Mesenchymal stem cell (in vitro differentiated cells and primary cell): Measurements from ENCODE around the gene FABP3.
A peak's percentile ranks its signal among the peaks of the same experiment; 100 is the strongest.

Experiments used
- DNase-seq: peaks from one replicate; pipeline ENCODE4 v3.0.0-alpha.2; 2013
- H2AFZ ChIP-seq: one replicate; pipeline ENCODE4 v1.6.1; 2013; ENCODE audit warnings: low read depth, mild to moderate bottlenecking, control low read depth, inconsistent platforms, low read length, moderate library complexity
- H2AK5ac ChIP-seq: 2 replicates; pipeline ENCODE4 v1.6.1; 2013; ENCODE audit warnings: low read length, moderate library complexity, mild to moderate bottlenecking, inconsistent platforms; ENCODE audit not compliant: severe bottlenecking
- H2BK120ac ChIP-seq: one replicate; pipeline ENCODE4 v1.6.1; 2013; ENCODE audit warnings: low read depth, mild to moderate bottlenecking, inconsistent platforms, low read length, moderate library complexity
- H2BK12ac ChIP-seq, 2 experiments: one replicate each; pipeline ENCODE4 v1.6.1; 2013; ENCODE audit warnings: inconsistent platforms in 2 of 2, low read length in 2 of 2, mild to moderate bottlenecking in 2 of 2, moderate library complexity in 2 of 2, control low read depth in 1 of 2
- H2BK15ac ChIP-seq: one replicate; pipeline ENCODE4 v1.6.1; 2013; ENCODE audit warnings: mild to moderate bottlenecking, low read depth, inconsistent platforms; ENCODE audit not compliant: poor library complexity, severe bottlenecking
- H2BK5ac ChIP-seq: 2 replicates; pipeline ENCODE4 v1.6.1; 2013; ENCODE audit warnings: low read depth, mild to moderate bottlenecking, low read length, control low read depth, inconsistent platforms; ENCODE audit not compliant: poor library complexity, severe bottlenecking
- H3K14ac ChIP-seq, 2 experiments: one replicate each; pipeline ENCODE4 v1.6.1; 2013; ENCODE audit warnings: inconsistent platforms in 2 of 2, low read length in 2 of 2, control low read depth in 1 of 2, mild to moderate bottlenecking in 1 of 2, moderate library complexity in 1 of 2
- H3K18ac ChIP-seq, 2 experiments: one replicate each; pipeline ENCODE4 v1.6.1; 2013; ENCODE audit warnings: inconsistent platforms in 2 of 2, low read length in 2 of 2, control low read depth in 1 of 2, low read depth in 1 of 2, mild to moderate bottlenecking in 1 of 2
- H3K23ac ChIP-seq, 2 experiments: one replicate each; pipeline ENCODE4 v1.6.1; 2013; ENCODE audit warnings: inconsistent platforms in 2 of 2, low read length in 2 of 2, mild to moderate bottlenecking in 2 of 2, moderate library complexity in 2 of 2, control low read depth in 1 of 2
- H3K27ac ChIP-seq: 2 replicates; pipeline ENCODE4 v1.5.1; 2013; ENCODE audit warnings: mild to moderate bottlenecking, moderate library complexity, low read length, control low read depth, inconsistent platforms; ENCODE audit not compliant: poor library complexity, severe bottlenecking
- H3K27me3 ChIP-seq, 2 experiments: 2 replicates each; pipeline versions ENCODE4 v1.6.1 to v1.7.0; 2013; ENCODE audit warnings: low read length in 2 of 2, mild to moderate bottlenecking in 2 of 2, moderate library complexity in 2 of 2, control low read depth in 1 of 2, inconsistent platforms in 1 of 2; ENCODE audit not compliant: control insufficient read depth in 1 of 2, insufficient read depth in 1 of 2
- H3K36me3 ChIP-seq, 2 experiments: 2 replicates each; pipeline versions ENCODE4 v1.6.1 to v1.7.0; 2013; ENCODE audit warnings: low read length in 2 of 2, control low read depth in 1 of 2, inconsistent platforms in 1 of 2, low read depth in 1 of 2, mild to moderate bottlenecking in 1 of 2; ENCODE audit not compliant: insufficient read depth in 2 of 2, control insufficient read depth in 1 of 2
- H3K4ac ChIP-seq, 2 experiments: one replicate each; pipeline ENCODE4 v1.6.1; 2013; ENCODE audit warnings: inconsistent platforms in 2 of 2, low read length in 2 of 2, mild to moderate bottlenecking in 2 of 2, moderate library complexity in 2 of 2, control low read depth in 1 of 2, low read depth in 1 of 2
- H3K4me1 ChIP-seq: 2 replicates; pipeline ENCODE4 v1.6.1; 2013; ENCODE audit warnings: low read depth, low read length, control low read depth; ENCODE audit not compliant: control insufficient read depth, insufficient read depth
- H3K4me2 ChIP-seq: 2 replicates; pipeline ENCODE4 v1.6.1; 2013; ENCODE audit warnings: low read length, mild to moderate bottlenecking, inconsistent platforms; ENCODE audit not compliant: poor library complexity, severe bottlenecking
- H3K4me3 ChIP-seq, 2 experiments: 2 replicates each; pipeline versions ENCODE4 v1.5.1 to v1.7.0; 2013; ENCODE audit warnings: low read length in 2 of 2, mild to moderate bottlenecking in 2 of 2, control low read depth in 1 of 2, low read depth in 1 of 2; ENCODE audit not compliant: insufficient read depth in 1 of 2
- H3K79me1 ChIP-seq: replicated peaks from 2 replicates; pipeline ENCODE4 v1.6.1; 2013; ENCODE audit warnings: mild to moderate bottlenecking, control low read depth, low read length, inconsistent platforms; ENCODE audit not compliant: poor library complexity, severe bottlenecking
- H3K9ac ChIP-seq: 2 replicates; pipeline ENCODE4 v1.7.0; 2013; ENCODE audit warnings: mild to moderate bottlenecking, low read length, moderate library complexity
- H3K9me3 ChIP-seq: 2 replicates; pipeline ENCODE4 v1.7.0; 2013; ENCODE audit warnings: mild to moderate bottlenecking, low read length; ENCODE audit not compliant: control insufficient read depth
- H4K8ac ChIP-seq: one replicate; pipeline ENCODE4 v1.6.1; 2013; ENCODE audit warnings: inconsistent platforms, mild to moderate bottlenecking, low read length, moderate library complexity
- H4K91ac ChIP-seq: one replicate; pipeline ENCODE4 v1.6.1; 2013; ENCODE audit warnings: mild to moderate bottlenecking, low read length, inconsistent platforms
- WGBS: methylation state at CpG from one replicate; pipeline ENCODE4 v1.1.7; 2013; ENCODE audit warnings: mixed read lengths; 5-methylcytosine and 5-hydroxymethylcytosine counted together

Gene FABP3

DNA sequence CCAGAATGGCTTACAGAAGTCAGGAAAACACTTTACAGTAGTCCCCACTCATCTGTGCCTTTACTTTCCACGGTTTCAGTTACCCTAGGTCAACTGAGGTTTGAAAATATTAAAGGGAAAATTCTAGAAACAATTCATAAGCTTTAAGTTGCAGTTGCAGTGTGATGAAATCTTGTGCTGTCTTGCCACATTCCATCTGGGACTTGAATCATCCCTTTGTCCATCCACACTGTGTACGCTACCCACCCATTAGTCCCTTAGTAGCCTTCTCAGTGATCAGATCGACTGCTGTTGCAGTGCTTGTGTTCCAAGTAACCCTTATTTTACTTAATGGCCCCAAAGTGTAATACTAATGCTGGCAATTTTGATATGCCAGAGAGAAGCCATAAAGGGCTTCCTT, 45.5 kb downstream of the FABP3 start:
- no peak overlapping the region for H3K14ac ChIP-seq
- H3K9ac ChIP-seq, result peak overlapping the region; percentile 56
- no peak overlapping the region for H2AFZ ChIP-seq
- no peak overlapping the region for H2AK5ac ChIP-seq
- no peak overlapping the region for H4K8ac ChIP-seq
- no peak overlapping the region for H4K91ac ChIP-seq
- peaks cover 24% of the 10 kb centered on the region in 2 experiments for H3K36me3 ChIP-seq
- DNase-seq, result peak; percentile 6
- no peak overlapping the region for H3K4ac ChIP-seq
- no peak overlapping the region for H3K27ac ChIP-seq
- no peaks in the 10 kb centered on the region for H3K9me3 ChIP-seq
- WGBS, result 93% methylated on average over 3 of the region's 3 CpGs
- H2BK12ac ChIP-seq, result no peak overlapping the region
- no peak overlapping the region for H3K23ac ChIP-seq
- H3K27me3 ChIP-seq, result no peaks in the 10 kb centered on the region
- no peak overlapping the region for H2BK120ac ChIP-seq
- H2BK15ac ChIP-seq, result no peak overlapping the region
- no peak overlapping the region for H3K18ac ChIP-seq
- H3K79me1 ChIP-seq, result peaks cover 16% of the 10 kb centered on the region
- no peak overlapping the region for H2BK5ac ChIP-seq
- H3K4me2 ChIP-seq, result no peak overlapping the region
- H3K4me1 ChIP-seq, result no peaks in the 10 kb centered on the region
- no peak overlapping the region for H3K4me3 ChIP-seq

DNA sequence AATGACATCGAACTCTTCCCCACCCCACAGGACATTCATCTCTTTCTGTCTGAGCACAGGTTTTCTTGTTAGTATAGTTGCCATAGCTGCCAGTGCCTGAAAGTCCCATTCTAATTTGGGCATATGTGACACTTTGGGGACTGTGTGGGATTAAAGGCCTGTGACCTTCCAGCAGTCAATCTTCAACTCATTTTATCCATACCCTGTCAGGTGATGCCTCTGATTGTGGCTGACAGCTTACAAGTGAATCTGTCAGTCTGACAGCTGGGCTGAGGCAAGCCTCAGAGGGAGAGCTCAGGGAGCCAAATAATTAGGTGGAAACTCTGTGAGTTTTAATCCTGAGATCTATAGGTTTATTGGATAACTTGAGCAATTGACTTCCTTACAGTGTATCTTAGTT, 46.4 kb downstream of the FABP3 start:
- no peak overlapping the region for H3K14ac ChIP-seq
- no peak overlapping the region for H2BK12ac ChIP-seq
- no peak overlapping the region for H3K9ac ChIP-seq
- no peak overlapping the region for H3K18ac ChIP-seq
- H3K36me3 ChIP-seq, result peaks cover 21 to 28% of the 10 kb centered on the region in 2 experiments
- no peak overlapping the region for H3K4me2 ChIP-seq
- no peak overlapping the region for H2BK15ac ChIP-seq
- H3K79me1 ChIP-seq, result peaks cover 17% of the 10 kb centered on the region
- no peaks in the 10 kb centered on the region for H3K9me3 ChIP-seq
- H2BK5ac ChIP-seq, result no peak overlapping the region
- H2AFZ ChIP-seq, result no peak overlapping the region
- no peak overlapping the region for H3K27ac ChIP-seq
- H3K4ac ChIP-seq, result no peak overlapping the region
- 100% methylated on average over 1 of the region's 1 CpG for WGBS
- no peak overlapping the region for H2BK120ac ChIP-seq
- H4K8ac ChIP-seq, result no peak overlapping the region
- DNase-seq, result no peak
- H3K4me3 ChIP-seq, result no peak overlapping the region
- H3K27me3 ChIP-seq, result no peaks in the 10 kb centered on the region
- H3K23ac ChIP-seq, result no peak overlapping the region
- no peak overlapping the region for H2AK5ac ChIP-seq
- no peak overlapping the region for H4K91ac ChIP-seq
- H3K4me1 ChIP-seq, result no peaks in the 10 kb centered on the region

DNA sequence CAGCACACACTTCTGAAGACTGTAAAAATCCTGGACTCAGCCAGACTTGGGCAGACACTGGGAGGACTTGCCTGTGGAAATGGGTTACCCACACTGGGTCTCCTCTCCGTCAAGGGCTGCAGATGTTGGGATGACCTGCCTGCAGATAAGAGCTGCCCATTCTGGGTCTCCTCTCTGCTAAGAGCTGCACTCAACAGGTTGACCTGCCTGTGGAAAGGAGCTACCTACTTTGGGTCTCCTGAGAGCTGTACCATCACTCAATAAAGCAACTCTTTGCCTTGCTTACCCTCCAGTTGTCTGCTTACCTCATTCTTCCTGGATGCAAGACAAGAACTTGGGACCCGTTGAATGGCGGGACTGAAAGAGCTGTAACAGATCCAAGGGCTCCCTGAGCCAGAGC, 47.9 kb downstream of the FABP3 start:
- Histone ChIP-seq H2BK12ac (no peak overlapping the region), H3K4me3 (no peak overlapping the region), H3K27ac (no peak overlapping the region), H2BK15ac (no peak overlapping the region), H3K18ac (no peak overlapping the region), H3K79me1 (peaks cover 19% of the 10 kb centered on the region), H3K4me2 (no peak overlapping the region), H3K9me3 (no peaks in the 10 kb centered on the region), H2AFZ (no peak overlapping the region), H2AK5ac (no peak overlapping the region), H2BK120ac (no peak overlapping the region), H3K9ac (no peak overlapping the region), H3K27me3 (no peaks in the 10 kb centered on the region), H3K4me1 (no peaks in the 10 kb centered on the region), H3K23ac (no peak overlapping the region), H3K4ac (no peak overlapping the region), H4K91ac (no peak overlapping the region), H3K36me3 (peaks cover 21 to 43% of the 10 kb centered on the region in 2 experiments), H2BK5ac (no peak overlapping the region), H4K8ac (no peak overlapping the region), H3K14ac (no peak overlapping the region)
- no peak for DNase-seq
- 98% methylated on average over 3 of the region's 3 CpGs for WGBS

DNA sequence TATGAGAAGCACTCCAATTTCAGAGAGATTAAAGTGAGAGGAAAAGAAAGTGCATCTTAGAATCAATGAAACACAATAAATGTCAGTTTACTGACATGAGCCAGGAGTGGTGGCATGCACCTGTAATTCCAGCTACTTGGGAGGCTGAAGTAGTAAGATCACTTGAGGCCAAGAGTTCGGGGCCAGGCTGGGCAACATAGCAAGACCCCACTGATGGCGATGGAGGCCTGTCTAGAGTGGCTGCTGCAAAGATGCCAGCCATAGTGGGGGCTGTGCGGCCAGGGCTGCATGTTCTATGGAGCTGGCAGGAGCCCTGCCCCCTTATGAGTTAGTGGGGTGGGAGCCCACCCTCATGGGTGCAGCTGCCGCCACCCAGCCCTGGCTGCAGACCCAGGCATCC, 48.8 kb downstream of the FABP3 start:
- Histone ChIP-seq H3K4ac (no peak overlapping the region), H3K9me3 (no peaks in the 10 kb centered on the region), H4K91ac (no peak overlapping the region), H3K27me3 (no peaks in the 10 kb centered on the region), H3K27ac (no peak overlapping the region), H2BK120ac (no peak overlapping the region), H3K4me1 (no peaks in the 10 kb centered on the region), H3K79me1 (peaks cover 17% of the 10 kb centered on the region), H3K18ac (no peak overlapping the region), H4K8ac (peak overlapping the region; percentile 60), H3K4me3 (no peak overlapping the region), H3K14ac (no peak overlapping the region), H3K36me3 (peaks cover 21 to 52% of the 10 kb centered on the region in 2 experiments), H2BK12ac (no peak overlapping the region), H2AFZ (no peak overlapping the region), H2BK5ac (no peak overlapping the region), H2BK15ac (no peak overlapping the region), H3K9ac (no peak overlapping the region), H3K4me2 (no peak overlapping the region), H3K23ac (no peak overlapping the region), H2AK5ac (no peak overlapping the region)
- 100% methylated on average over 4 of the region's 4 CpGs for WGBS
- no peak for DNase-seq
